ENCODE results near the gene C9orf50. TPM values are rescaled to one million over a fixed set of nuclear protein-coding genes. Genes with fewer than 3 reads are reported as not detected.

The C9orf50 gene
- total RNA-seq, 2 experiments from 2014 or later: not detected

GRCh38 chr9:129614932-129615331 lies 6.0 kb downstream of the C9orf50 start:
- Mint-ChIP-seq H3K4me3 (no peak overlapping the region), H3K36me3 (ENCODE audit: low read depth) (no peaks in the 10 kb centered on the region), H3K27me3 (ENCODE audit: low read depth) (peaks cover 18% of the 10 kb centered on the region), H3K4me1 (ENCODE audit: low read depth) (peaks cover 11% of the 10 kb centered on the region), H3K27ac (no peak overlapping the region), H3K9me3 (ENCODE audit: insufficient read depth) (no peaks in the 10 kb centered on the region)
- ChIA-PET POLR2A (no interaction called here), CTCF (interaction anchor here (1.6 to 6.3 kb wide), 4 partner anchors 8 to 484 kb away, joined by 7 to 81 read pairs (median 24); partner anchors contain the start of genes C9orf50 and NTMT1)
- DNase-seq (no peak), ATAC-seq (no peak)

- Mint-ChIP-seq H3K9me3 (ENCODE audit: insufficient read depth) (no peaks in the 10 kb centered on the region), H3K27ac (no peak overlapping the region), H3K36me3 (ENCODE audit: low read depth) (no peaks in the 10 kb centered on the region), H3K4me3 (no peak overlapping the region), H3K4me1 (ENCODE audit: low read depth) (peaks cover 19% of the 10 kb centered on the region), H3K27me3 (ENCODE audit: low read depth) (peaks cover 11% of the 10 kb centered on the region)
- no peak for DNase-seq
- ATAC-seq: no peak
- CTCF ChIA-PET: interaction anchor here (1.6 to 6.3 kb wide), 4 partner anchors 9 to 482 kb away, joined by 7 to 81 read pairs (median 24); partner anchors contain the start of genes C9orf50 and NTMT1
- POLR2A ChIA-PET: interaction anchor here (0.5 kb wide), 1 partner anchor 452 kb away, joined by 3 read pairs; no protein-coding TSS in a partner anchor
Measured at GRCh38 chr9:129613520-129614175, 7.3 kb downstream of the C9orf50 start.

GRCh38 chr9:129612815-129613519 lies 7.9 kb downstream of the C9orf50 start:
- ChIA-PET CTCF (interaction anchor here (0.9 to 6.3 kb wide), 5 partner anchors 10 to 482 kb away, joined by 3 to 81 read pairs (median 10); partner anchors contain the start of genes C9orf50 and NTMT1), POLR2A (interaction anchor here (0.5 kb wide), 1 partner anchor 452 kb away, joined by 3 read pairs; no protein-coding TSS in a partner anchor)
- no peaks in the 10 kb centered on the region for H3K9me3 Mint-ChIP-seq (ENCODE audit: insufficient read depth)
- ATAC-seq: no peak
- H3K4me1 Mint-ChIP-seq (ENCODE audit: low read depth): peaks cover 26% of the 10 kb centered on the region
- H3K27ac Mint-ChIP-seq: no peak overlapping the region
- no peak overlapping the region for H3K4me3 Mint-ChIP-seq
- no peaks in the 10 kb centered on the region for H3K36me3 Mint-ChIP-seq (ENCODE audit: low read depth)
- H3K27me3 Mint-ChIP-seq (ENCODE audit: low read depth): peaks cover 7% of the 10 kb centered on the region
- DNase-seq: no peak

- DNase-seq (no peak), ATAC-seq (no peak)
- Mint-ChIP-seq H3K9me3 (ENCODE audit: insufficient read depth) (no peaks in the 10 kb centered on the region), H3K27me3 (ENCODE audit: low read depth) (peaks cover 2% of the 10 kb centered on the region), H3K27ac (no peak overlapping the region), H3K4me1 (ENCODE audit: low read depth) (peaks cover 34% of the 10 kb centered on the region), H3K4me3 (no peak overlapping the region), H3K36me3 (ENCODE audit: low read depth) (no peaks in the 10 kb centered on the region)
- POLR2A ChIA-PET: no interaction called here
- CTCF ChIA-PET: interaction anchor here (0.9 to 6.3 kb wide), 10 partner anchors 11 to 481 kb away, joined by 3 to 81 read pairs (median 8); partner anchors contain the start of genes C9orf50 and NTMT1
Measured at GRCh38 chr9:129612123-129612522, 8.8 kb downstream of the C9orf50 start.

GRCh38 chr9:129611307-129611800 lies 9.5 kb downstream of the C9orf50 start:
- H3K4me3 Mint-ChIP-seq: no peak overlapping the region

GRCh38 chr9:129610473-129611306 lies 10.2 kb downstream of the C9orf50 start:
- DNase-seq (peak; percentile 79), ATAC-seq (peak; percentile 78)
- CTCF ChIA-PET: interaction anchor here (0.6 to 6.3 kb wide), 22 partner anchors 12 to 480 kb away, joined by 3 to 81 read pairs (median 4); partner anchors contain the start of genes C9orf50, IER5L and NTMT1
- Mint-ChIP-seq H3K4me3 (peak overlapping the region; percentile 58), H3K4me1 (ENCODE audit: low read depth) (peaks cover 49% of the 10 kb centered on the region), H3K27me3 (ENCODE audit: low read depth) (peaks cover 2% of the 10 kb centered on the region), H3K9me3 (ENCODE audit: insufficient read depth) (no peaks in the 10 kb centered on the region), H3K27ac (peak overlapping the region; percentile 43), H3K36me3 (ENCODE audit: low read depth) (no peaks in the 10 kb centered on the region)
- POLR2A ChIA-PET: interaction anchor here (1.4 kb wide), 1 partner anchor 436 kb away, joined by 4 read pairs; no protein-coding TSS in a partner anchor

More at GRCh38 chr9:129611307-129611800, 9.5 kb downstream of the C9orf50 start:
- Mint-ChIP-seq H3K4me1 (ENCODE audit: low read depth) (peaks cover 42% of the 10 kb centered on the region), H3K36me3 (ENCODE audit: low read depth) (no peaks in the 10 kb centered on the region), H3K27ac (no peak overlapping the region), H3K9me3 (ENCODE audit: insufficient read depth) (no peaks in the 10 kb centered on the region), H3K27me3 (ENCODE audit: low read depth) (peaks cover 2% of the 10 kb centered on the region)
- ChIA-PET POLR2A (interaction anchor here (1.4 kb wide), 1 partner anchor 437 kb away, joined by 4 read pairs; no protein-coding TSS in a partner anchor), CTCF (interaction anchor here (0.7 to 6.3 kb wide), 20 partner anchors 11 to 480 kb away, joined by 3 to 81 read pairs (median 4); partner anchors contain the start of genes C9orf50, IER5L and NTMT1)
- DNase-seq (no peak), ATAC-seq (no peak)

GRCh38 chr9:129610213-129610472 lies 10.8 kb downstream of the C9orf50 start:
- no peak for ATAC-seq

GRCh38 chr9:129609486-129610212 lies 11.3 kb downstream of the C9orf50 start:
- no peaks in the 10 kb centered on the region for H3K36me3 Mint-ChIP-seq (ENCODE audit: low read depth)
- DNase-seq (peak; percentile 75), ATAC-seq (peak; percentile 59)
- H3K27me3 Mint-ChIP-seq (ENCODE audit: low read depth): peaks cover 2% of the 10 kb centered on the region
- H3K27ac Mint-ChIP-seq: peak overlapping the region; percentile 94
- POLR2A ChIA-PET: interaction anchor here (1.0 kb wide), 1 partner anchor 432 kb away, joined by 4 read pairs; no protein-coding TSS in a partner anchor
- CTCF ChIA-PET: interaction anchor here (1.1 to 6.0 kb wide), 10 partner anchors 15 to 478 kb away, joined by 3 to 39 read pairs (median 6); no protein-coding TSS in a partner anchor
- no peaks in the 10 kb centered on the region for H3K9me3 Mint-ChIP-seq (ENCODE audit: insufficient read depth)
- H3K4me3 Mint-ChIP-seq: peak overlapping the region; percentile 86
- H3K4me1 Mint-ChIP-seq (ENCODE audit: low read depth): peaks cover 54% of the 10 kb centered on the region

More at GRCh38 chr9:129610213-129610472, 10.8 kb downstream of the C9orf50 start:
- Mint-ChIP-seq H3K4me1 (ENCODE audit: low read depth) (peaks cover 50% of the 10 kb centered on the region), H3K27me3 (ENCODE audit: low read depth) (peaks cover 2% of the 10 kb centered on the region), H3K4me3 (peak overlapping the region; percentile 52), H3K36me3 (ENCODE audit: low read depth) (no peaks in the 10 kb centered on the region), H3K27ac (no peak overlapping the region), H3K9me3 (ENCODE audit: insufficient read depth) (no peaks in the 10 kb centered on the region)
- no peak for DNase-seq
- CTCF ChIA-PET: no interaction called here
- POLR2A ChIA-PET: no interaction called here

- Mint-ChIP-seq H3K4me3 (no peak overlapping the region), H3K36me3 (ENCODE audit: low read depth) (no peaks in the 10 kb centered on the region), H3K27me3 (ENCODE audit: low read depth) (peaks cover 2% of the 10 kb centered on the region), H3K9me3 (ENCODE audit: insufficient read depth) (no peaks in the 10 kb centered on the region), H3K4me1 (ENCODE audit: low read depth) (peaks cover 59% of the 10 kb centered on the region), H3K27ac (peak overlapping the region; percentile 60)
- ATAC-seq: no peak
- ChIA-PET POLR2A (interaction anchor here (1.0 kb wide), 1 partner anchor 431 kb away, joined by 4 read pairs; no protein-coding TSS in a partner anchor), CTCF (interaction anchor here (1.0 to 6.0 kb wide), 11 partner anchors 10 to 478 kb away, joined by 3 to 39 read pairs (median 5); no protein-coding TSS in a partner anchor)
- DNase-seq: no peak
Measured at GRCh38 chr9:129608561-129609481, 12.1 kb downstream of the C9orf50 start.

GRCh38 chr9:129607027-129607387 lies 13.9 kb downstream of the C9orf50 start:
- Mint-ChIP-seq H3K4me3 (no peak overlapping the region), H3K9me3 (ENCODE audit: insufficient read depth) (no peaks in the 10 kb centered on the region), H3K36me3 (ENCODE audit: low read depth) (no peaks in the 10 kb centered on the region), H3K4me1 (ENCODE audit: low read depth) (peaks cover 76% of the 10 kb centered on the region), H3K27ac (peak overlapping the region; percentile 84), H3K27me3 (ENCODE audit: low read depth) (peaks cover 2% of the 10 kb centered on the region)
- ChIA-PET CTCF (interaction anchor here (0.8 to 6.0 kb wide), 4 partner anchors 16 to 468 kb away, joined by 3 to 39 read pairs (median 6); no protein-coding TSS in a partner anchor), POLR2A (interaction anchor here (0.8 to 2.1 kb wide), 2 partner anchors 10 to 468 kb away, joined by 3 to 8 read pairs; no protein-coding TSS in a partner anchor)
- ATAC-seq (no peak), DNase-seq (no peak)

All from activated CD8-positive, alpha-beta T cell treated with anti-CD3 and anti-CD28 coated beads, Interleukin-2, amount 10 ng/mL, durations not matched to agents 7 days and 5 days (primary cell).